GM23338 (cell line): Measurements from ENCODE around the gene PROSER1. TPM values are rescaled to one million over a fixed set of nuclear protein-coding genes. Genes with fewer than 3 reads are reported as not detected.

Source experiments
- ATAC-seq: fragments of 200-7000 bp; cut with Tn5 transposase; 3 replicates; pipeline ENCODE4 v1.9.1; 2020
- DNase-seq: peaks from one replicate; pipeline ENCODE4 v3.0.0-alpha.2; 2015; ENCODE audit warnings: low spot score
- H2AFZ ChIP-seq: fragments of 200-600 bp; sonication (generic); 2 replicates; pipeline ENCODE4 v1.8.0; 2016; ENCODE audit warnings: antibody characterized with exemption, mild to moderate bottlenecking, moderate library complexity
- H3F3A ChIP-seq: fragments of 200-600 bp; sonication (generic); replicated peaks from 2 replicates; pipeline ENCODE4 v1.8.0; 2017; ENCODE audit warnings: antibody characterized with exemption, mixed run types, low read depth
- H3K27ac ChIP-seq: fragments of 200-600 bp; sonication (generic); 2 replicates; pipeline ENCODE4 v1.6.1; 2016; ENCODE audit warnings: low read depth
- H3K27me3 ChIP-seq: fragments of 200-600 bp; sonication (generic); 2 replicates; pipeline ENCODE4 v1.8.0; 2016; ENCODE audit warnings: mild to moderate bottlenecking, mixed run types, moderate library complexity; ENCODE audit not compliant: insufficient read depth
- H3K36me3 ChIP-seq: fragments of 200-600 bp; sonication (generic); 2 replicates; pipeline ENCODE4 v1.8.0; 2016; ENCODE audit warnings: mild to moderate bottlenecking; ENCODE audit not compliant: insufficient read depth
- H3K4me1 ChIP-seq: fragments of 200-600 bp; sonication (generic); 2 replicates; pipeline ENCODE4 v1.8.0; 2016; ENCODE audit warnings: mild to moderate bottlenecking, moderate library complexity; ENCODE audit not compliant: insufficient read depth
- H3K4me2 ChIP-seq: fragments of 200-600 bp; sonication (generic); 2 replicates; pipeline ENCODE4 v1.7.1; 2017; ENCODE audit warnings: mixed run types
- H3K4me3 ChIP-seq: fragments of 200-600 bp; sonication (generic); 2 replicates; pipeline ENCODE4 v1.6.1; 2016; ENCODE audit warnings: mixed run types
- H3K79me2 ChIP-seq: fragments of 200-600 bp; sonication (generic); replicated peaks from 2 replicates; pipeline ENCODE4 v1.8.0; 2017; ENCODE audit warnings: mild to moderate bottlenecking; ENCODE audit not compliant: insufficient read depth
- H3K9me2 ChIP-seq: fragments of 200-600 bp; sonication (generic); 2 replicates; pipeline ENCODE4 v1.8.0; 2017; ENCODE audit not compliant: insufficient read depth
- H4K20me1 ChIP-seq: fragments of 200-600 bp; sonication (generic); replicated peaks from 2 replicates; pipeline ENCODE4 v1.8.0; 2017; ENCODE audit warnings: mild to moderate bottlenecking; ENCODE audit not compliant: insufficient read depth
- H3K27ac Mint-ChIP-seq: 2 replicates; pipeline ENCODE4 v1.8.0; 2020; ENCODE audit warnings: inconsistent platforms, mild to moderate bottlenecking, moderate library complexity, mixed read lengths
- H3K27me3 Mint-ChIP-seq: 3 replicates; pipeline ENCODE4 v1.8.0; 2022; ENCODE audit warnings: low read depth, mild to moderate bottlenecking, moderate library complexity, mixed read lengths, inconsistent platforms; ENCODE audit not compliant: insufficient read depth, poor library complexity
- H3K36me3 Mint-ChIP-seq: 3 replicates; pipeline ENCODE4 v1.8.0; 2021; ENCODE audit warnings: low read depth, mild to moderate bottlenecking, inconsistent platforms, moderate library complexity, mixed read lengths
- H3K4me1 Mint-ChIP-seq: 3 replicates; pipeline ENCODE4 v1.8.0; 2020; ENCODE audit warnings: mild to moderate bottlenecking, inconsistent platforms, mixed read lengths
- H3K4me3 Mint-ChIP-seq: 3 replicates; pipeline ENCODE4 v1.8.0; 2021; ENCODE audit warnings: moderate library complexity, mild to moderate bottlenecking, inconsistent platforms, mixed read lengths
- H3K9me3 Mint-ChIP-seq: 3 replicates; pipeline ENCODE4 v1.8.0; 2020; ENCODE audit warnings: moderate library complexity, mild to moderate bottlenecking, inconsistent platforms, mixed read lengths
- CREB1 ChIP-seq: fragments of 250-450 bp; sonication (Bioruptor Pico); IDR thresholded peaks from 2 replicates; pipeline ENCODE4 v1.5.0; 2020; ENCODE audit warnings: low read depth, mild to moderate bottlenecking, moderate library complexity
- CTCF ChIP-seq, 2 experiments: fragments of 200-600 bp in 1 of 2; sonication (generic) in 1 of 2; conservative IDR thresholded peaks; 2 replicates each; pipeline versions ENCODE4 v1.5.1 to v1.6.1; 2016 to 2017; ENCODE audit warnings: antibody characterized with exemption in 2 of 2, low read depth in 2 of 2, mild to moderate bottlenecking in 2 of 2, moderate library complexity in 1 of 2
- ETS1 ChIP-seq: IDR thresholded peaks from 2 replicates; pipeline ENCODE4 v1.6.1; 2016; ENCODE audit warnings: antibody characterized with exemption
- EZH2phosphoT487 ChIP-seq: fragments of 200-600 bp; sonication (generic); IDR thresholded peaks from one replicate; pipeline ENCODE4 v1.8.1; 2018; ENCODE audit warnings: antibody characterized with exemption; ENCODE audit not compliant: unreplicated experiment
- JUNB ChIP-seq: IDR thresholded peaks from one replicate; pipeline ENCODE4 v1.6.1; 2016; ENCODE audit warnings: antibody characterized with exemption; ENCODE audit not compliant: unreplicated experiment
- NANOG ChIP-seq: IDR thresholded peaks from 2 replicates; pipeline ENCODE4 v1.6.1; 2016; ENCODE audit warnings: antibody characterized with exemption, borderline replicate concordance
- POLR2AphosphoS5 ChIP-seq: IDR thresholded peaks from 2 replicates; pipeline ENCODE4 v1.6.1; 2016; ENCODE audit warnings: antibody characterized with exemption, low read depth
- REST ChIP-seq: IDR thresholded peaks from one replicate; pipeline ENCODE4 v1.6.1; 2018; ENCODE audit warnings: antibody characterized with exemption; ENCODE audit not compliant: unreplicated experiment
- ZNF114 ChIP-seq: fragments of 250-450 bp; sonication (Bioruptor Pico); IDR thresholded peaks from 2 replicates; pipeline ENCODE4 v1.5.0; 2020; ENCODE audit warnings: mild to moderate bottlenecking, moderate library complexity
- ZNF331 ChIP-seq: fragments of 250-450 bp; sonication (Bioruptor Pico); IDR thresholded peaks from 2 replicates; pipeline ENCODE4 v1.5.0; 2020; ENCODE audit warnings: low read depth, mild to moderate bottlenecking, moderate library complexity
- ZNF462 ChIP-seq: fragments of 250-450 bp; sonication (Bioruptor Pico); IDR thresholded peaks from 2 replicates; pipeline ENCODE4 v1.5.0; 2020; ENCODE audit warnings: mild to moderate bottlenecking, moderate library complexity
- polyA plus RNA-seq: library from polyadenylated mRNA; unstranded; fragments of >200 nt; fragmentation: Nextera tagmentation; extraction: Ambion mirVana; gene quantifications from 2 replicates; pipeline ENCODE4 v1.2.1, GENCODE V29; 2016
- total RNA-seq: library from RNA; depleted of rRNA; stranded (reverse); fragments of >200 nt; shearing (Covaris generic); gene quantifications from 2 replicates; pipeline ENCODE4 v1.2.3, GENCODE V29; 2014

The PROSER1 gene
- total and polyA plus RNA-seq, 2 experiments from 2014 or later = 64.9 to 116 TPM

- TF ChIP-seq ZNF462 (CRISPR knock-in tag) = no peak
- TF ChIP-seq ETS1 = no peak
- no peak for TF ChIP-seq ZNF114 (CRISPR knock-in tag)
Measured at GRCh38 chr13:39048806-39049205, 10.9 kb upstream of the PROSER1 start (continued).

- no peaks in the 10 kb centered on the region for H3K9me3 Mint-ChIP-seq
- no peak overlapping the region for H3K27ac ChIP-seq
- peaks cover 8% of the 10 kb centered on the region; the same call in 2 of the 3 replicates for H3K36me3 Mint-ChIP-seq
- no peaks in the 10 kb centered on the region for H3K36me3 ChIP-seq
- ATAC-seq = peak; percentile 99
- no peak overlapping the region for H2AFZ ChIP-seq
- H3K4me3 Mint-ChIP-seq = peak overlapping the region; percentile 18; the same call in 1 of the 3 replicates
- H3K27me3 Mint-ChIP-seq = no peaks in the 10 kb centered on the region
- peak overlapping the region; percentile 67; the same call in 1 of the 2 replicates for H3K27ac Mint-ChIP-seq
- H3K4me1 Mint-ChIP-seq = peaks cover 34% of the 10 kb centered on the region
- H3K79me2 ChIP-seq = no peaks in the 10 kb centered on the region
- no peaks in the 10 kb centered on the region for H3K27me3 ChIP-seq
- H3K9me2 ChIP-seq = no peaks in the 10 kb centered on the region
- peak; percentile 50 to 51; a peak in 3 of 4 replicates for TF ChIP-seq CTCF (conservative IDR thresholded peaks at IDR 0.05; ENCODE audit: low read depth in 2 of 2)
- no peak for TF ChIP-seq EZH2phosphoT487
- no peak for TF ChIP-seq REST
- no peak for TF ChIP-seq POLR2AphosphoS5
- no peak for TF ChIP-seq NANOG
- no peak for TF ChIP-seq CREB1 (CRISPR knock-in tag)
- no peak for TF ChIP-seq JUNB
- TF ChIP-seq ZNF114 (CRISPR knock-in tag) = no peak
- no peak for TF ChIP-seq ZNF331 (CRISPR knock-in tag)
- H3F3A ChIP-seq = no peaks in the 10 kb centered on the region
- H3K4me1 ChIP-seq = peaks cover 17% of the 10 kb centered on the region
- H3K4me2 ChIP-seq = no peak overlapping the region
- no peaks in the 10 kb centered on the region for H4K20me1 ChIP-seq
- H3K4me3 ChIP-seq = no peak overlapping the region
- DNase-seq = peak; percentile 80
Measured at GRCh38 chr13:39047560-39047959, 9.7 kb upstream of the PROSER1 start.
